Right lung (tissue), 5 donors: ENCODE data around the gene KCNIP2. TPM values are rescaled to one million over a fixed set of nuclear protein-coding genes. Genes with fewer than 3 reads are reported as not detected.

ENCODE experiments used
- DNase-seq, 2 donors: peaks; one replicate each; pipeline ENCODE4 v3.0.0-alpha.2; 2013
- polyA plus RNA-seq, 5 donors: library from polyadenylated mRNA; unstranded; fragments of 120-200 nt; gene quantifications; one replicate each; pipeline versions ENCODE4 v1.2.1 to v1.2.3, GENCODE V29; 2013; ENCODE audit warnings: inconsistent platforms in 1 of 5, low replicate concordance in 1 of 5; ENCODE audit not compliant: insufficient read length in 5 of 5, insufficient read depth in 1 of 5

Gene KCNIP2
- polyA plus RNA-seq, 5 donors: 5.9 to 8.4 (median 7.5) TPM

DNA sequence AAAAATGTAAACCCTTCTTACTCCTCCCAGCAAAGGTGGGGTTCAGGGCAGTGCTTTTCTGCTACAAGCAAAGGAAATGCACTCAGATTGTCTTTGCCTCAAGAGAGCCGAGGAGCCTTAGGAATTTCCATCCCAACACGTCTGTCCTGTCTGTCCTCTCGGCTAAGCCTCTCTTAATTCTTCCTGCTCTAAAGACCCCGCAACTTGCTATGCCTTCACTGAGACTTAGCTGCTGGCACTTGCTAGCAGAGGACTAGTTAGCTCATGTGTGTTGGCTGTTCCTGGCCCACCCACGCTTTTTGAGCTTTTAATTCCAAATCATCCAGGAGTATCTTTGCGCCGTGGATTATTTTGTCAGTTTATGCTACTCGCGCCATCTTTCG, 59.9 kb downstream of the KCNIP2 start:
- no peak for DNase-seq

DNA sequence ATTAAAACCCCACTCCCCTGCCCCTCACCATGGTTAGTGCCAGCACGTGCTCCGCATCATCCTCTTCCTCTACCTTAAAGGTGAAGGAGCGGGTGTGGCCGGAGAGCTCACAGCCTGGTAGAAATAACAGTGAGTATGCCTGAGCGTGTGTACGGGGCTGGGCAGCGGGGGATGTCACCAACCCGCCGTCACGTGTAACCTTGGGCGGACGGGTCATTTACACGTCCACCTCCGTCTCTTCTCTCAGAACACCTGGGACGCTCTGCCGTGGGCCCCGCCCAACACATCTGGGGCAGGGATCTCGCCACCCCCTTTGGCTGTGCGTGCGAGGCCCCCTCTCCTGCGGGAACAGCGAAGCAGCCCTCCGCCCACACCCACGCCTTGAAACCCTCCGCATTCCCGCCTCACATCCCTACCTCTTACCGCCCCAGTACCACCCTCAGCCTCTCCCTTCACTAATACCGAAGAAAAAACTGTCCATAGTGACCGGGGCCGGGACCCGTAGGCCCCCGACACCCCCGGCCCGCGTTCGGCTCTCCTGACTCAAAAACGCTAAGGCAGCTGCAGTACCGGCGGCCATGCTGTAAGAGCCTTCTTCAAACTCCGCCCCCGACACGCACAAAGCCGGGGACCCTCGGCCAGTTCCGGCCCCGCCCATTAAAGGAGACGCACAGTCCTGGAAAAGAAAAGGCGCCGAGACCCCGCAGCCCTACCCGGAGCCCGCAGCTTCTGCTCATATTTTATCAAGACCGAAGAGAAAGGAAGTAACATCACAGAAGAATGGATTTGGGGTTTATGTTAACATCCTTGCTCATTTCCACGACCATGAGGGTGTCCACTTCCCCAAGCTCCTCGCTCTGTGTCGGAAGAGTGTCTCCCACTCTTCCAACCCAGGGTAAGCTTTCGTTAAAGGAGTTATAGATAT, 60.5 kb downstream of the KCNIP2 start, which contains the start of gene NPM3:
Gene NPM3 (minus strand): TSS at position 636 of the 925 bp plus-strand sequence. CDS start 56 bp downstream, at position 580.
- DNase-seq: peak; percentile 73 to 74

- DNase-seq: no peak
These were observed 61.4 kb downstream of the KCNIP2 start for GRCh38 chr10:101781984-101782810.

GRCh38 chr10:101781655-101781983, 62.0 kb downstream of the KCNIP2 start:
- no peak for DNase-seq

DNA sequence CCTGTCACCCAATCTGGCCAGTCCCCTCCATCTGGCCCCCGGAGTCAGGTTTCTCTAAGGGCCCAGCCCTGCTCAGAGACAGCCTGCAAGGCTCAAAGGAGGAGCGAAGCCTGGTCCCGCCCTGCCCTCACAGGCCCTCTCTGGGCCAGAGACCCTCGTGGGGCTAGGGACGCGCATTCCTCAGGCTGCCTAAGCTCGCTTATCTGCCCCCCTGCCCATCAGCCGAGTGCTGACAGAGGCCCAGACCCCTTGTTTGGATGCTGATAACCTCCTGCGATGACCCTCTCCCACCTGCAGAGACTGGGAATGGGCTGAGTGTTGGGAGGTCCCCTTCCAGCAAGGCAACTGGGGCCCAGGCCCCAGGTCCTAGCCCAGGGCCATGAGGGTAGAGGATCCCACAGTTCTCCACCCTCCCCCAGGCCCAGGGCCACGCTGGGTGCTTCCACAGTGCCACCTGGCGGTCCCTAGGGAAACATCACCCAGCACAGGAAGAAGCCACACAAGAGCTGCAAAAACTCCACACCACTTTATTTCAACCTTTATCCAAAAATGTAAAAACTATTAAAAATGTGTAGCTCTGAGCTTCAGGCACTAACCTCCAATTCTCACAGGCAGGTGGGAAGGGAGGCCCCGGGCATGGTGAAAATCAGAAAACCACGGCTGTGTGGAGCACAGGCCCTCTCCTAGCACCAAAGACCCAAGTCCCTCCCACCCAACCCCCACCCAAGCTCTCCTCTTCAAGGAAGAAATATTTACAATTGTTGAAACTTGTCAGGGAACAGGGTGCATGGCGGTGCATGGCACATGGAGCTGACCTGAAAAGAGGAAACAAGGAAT, 62.6 kb downstream of the KCNIP2 start:
- DNase-seq: peak in 1 of 2 donors; percentile 42

DNA sequence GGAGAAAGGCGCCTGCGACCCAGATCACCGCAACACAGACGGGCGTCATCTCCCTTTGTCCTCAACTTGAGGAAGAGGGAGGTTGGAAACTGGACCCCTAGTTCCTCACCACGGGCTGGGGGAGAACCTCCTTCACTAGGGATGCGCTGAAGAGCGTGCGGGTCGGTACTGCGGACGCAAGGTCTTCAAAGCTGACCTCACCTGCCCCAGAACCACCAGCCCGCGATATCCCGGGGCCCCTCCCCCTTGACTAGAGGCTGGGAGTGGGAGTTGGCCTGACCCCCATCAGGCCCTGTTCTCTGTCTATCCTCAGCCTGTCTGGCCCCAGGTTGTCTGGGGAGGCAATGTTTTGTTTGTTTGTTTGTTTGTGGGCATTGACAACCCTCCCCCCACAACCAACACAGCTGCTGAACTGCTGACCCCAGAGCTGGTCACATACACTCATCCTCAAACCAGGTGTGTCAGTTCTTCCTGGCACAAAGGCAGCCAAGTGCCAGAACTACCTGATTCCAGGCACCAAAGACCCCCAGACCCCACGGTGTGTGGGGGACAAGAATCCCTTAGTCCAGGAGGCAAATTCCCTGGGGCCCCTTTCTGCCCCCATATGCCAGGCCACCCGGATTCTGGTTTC, 63.3 kb downstream of the KCNIP2 start:
- DNase-seq: no peak

- DNase-seq: peak in 1 of 2 donors; percentile 56
These were observed 63.9 kb downstream of the KCNIP2 start for GRCh38 chr10:101779544-101780186.

DNA sequence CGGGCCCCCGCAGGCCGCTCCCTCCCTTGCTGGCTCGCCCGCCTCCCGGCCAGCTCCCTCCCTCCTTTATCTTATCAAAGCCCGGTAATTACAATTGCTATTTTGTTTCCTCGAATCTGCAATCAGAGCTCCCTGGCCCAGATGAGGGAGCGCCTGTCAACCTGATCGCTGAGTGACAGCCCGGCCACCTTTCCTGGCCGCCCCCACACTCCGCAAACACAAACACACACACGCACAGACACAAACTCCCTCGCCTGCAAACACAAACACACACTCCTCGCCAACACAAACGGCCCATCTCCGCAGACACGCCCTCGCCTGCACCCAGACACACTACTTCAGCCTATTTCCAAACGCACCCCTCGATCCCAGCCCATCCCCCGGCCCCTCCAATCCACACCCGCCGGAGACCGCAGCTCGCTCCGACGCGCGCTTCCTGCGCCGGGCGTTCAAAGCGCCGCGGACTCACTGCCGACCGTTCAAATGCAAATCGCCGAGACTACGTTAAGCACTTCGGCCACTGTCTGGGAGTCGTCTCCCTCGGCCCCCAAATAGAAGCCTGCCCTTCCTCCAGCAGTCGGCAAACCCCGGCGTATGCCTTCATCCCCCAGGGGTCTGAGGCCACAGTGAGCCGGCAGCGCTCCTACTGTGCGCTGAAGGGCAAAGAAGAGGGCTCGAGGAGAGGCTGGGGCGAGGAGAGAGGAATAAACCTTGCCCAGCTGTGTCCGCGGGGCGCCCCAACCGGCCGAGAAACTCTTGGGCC, 64.6 kb downstream of the KCNIP2 start:
- DNase-seq: peak in 1 of 2 donors; percentile 32

- no peak for DNase-seq
These were observed 65.3 kb downstream of the KCNIP2 start for GRCh38 chr10:101778151-101778780.

- DNase-seq: no peak
These were observed 65.9 kb downstream of the KCNIP2 start for GRCh38 chr10:101777619-101778145.

GRCh38 chr10:101776161-101776817, 67.3 kb downstream of the KCNIP2 start:
- no peak for DNase-seq

Other genes with a start within 250 kb of the KCNIP2 start
- gene FBXW4, start 148.6 kb downstream of the KCNIP2 start, polyA plus RNA-seq: 10 to 100 TPM; 44.6 to 51.8 (median 50.0) TPM
- gene FGF8, start 67.7 kb downstream of the KCNIP2 start, polyA plus RNA-seq: under 1 TPM in 1 of 5 donors, not detected in 4; 0.19 TPM
- 10 to 100 TPM; 49.0 to 68.1 (median 51.0) TPM for gene NPM3, start 60.4 kb downstream of the KCNIP2 start, polyA plus RNA-seq
- gene OGA, start 25.4 kb downstream of the KCNIP2 start, polyA plus RNA-seq: 100 to 1,000 TPM; 166 to 263 (median 238) TPM
- gene ARMH3, start 212.4 kb upstream of the KCNIP2 start, polyA plus RNA-seq: 10 to 100 TPM; 20.3 to 23.8 (median 21.8) TPM
- gene HPS6, start 221.5 kb upstream of the KCNIP2 start, polyA plus RNA-seq: 10 to 100 TPM in 2 of 5 donors, 1 to 10 TPM in 3; 7.8 to 14.0 (median 9.7) TPM